Caco-2 (cell line): Measurements from ENCODE around the gene RANBP17. TPM values are rescaled to one million over a fixed set of nuclear protein-coding genes. Genes with fewer than 3 reads are reported as not detected.

Experiments
- BruUV-seq: library from RNA; stranded (reverse); fragments of 400-500 nt; replicated peaks from 2 replicates; lab custom pipeline; 2021; lab: Mats Ljungman, UMichigan
- CTCF ChIA-PET: fragments of 300-600 bp; sonication (Branson Sonifier 250); formaldehyde crosslinking; loops from one replicate; lab custom pipeline; 2022; ENCODE audit warnings: antibody characterized with exemption; lab: Charles Lee
- POLR2A ChIA-PET: fragments of 300-600 bp; sonication (Branson Sonifier 250); formaldehyde crosslinking; loops from one replicate; lab custom pipeline; 2022; ENCODE audit warnings: antibody characterized with exemption; lab: Charles Lee
- DNase-seq, 2 experiments: peaks; one replicate each; pipeline versions ENCODE4 v3.0.0 to v3.0.0-alpha.2; 2020 to 2022
- H3K27me3 ChIP-seq: replicated peaks from 2 replicates; pipeline ENCODE4 v1.6.0; 2011; ENCODE audit warnings: low read length; ENCODE audit not compliant: control insufficient read depth, insufficient read depth
- H3K36me3 ChIP-seq: 2 replicates; pipeline ENCODE4 v1.5.1; 2011; ENCODE audit warnings: low read length; ENCODE audit not compliant: control insufficient read depth, insufficient read depth
- H3K4me1 ChIP-seq: fragments of 250-450 bp; sonication (Bioruptor Pico); 2 replicates; pipeline ENCODE4 v1.5.1; 2020; ENCODE audit warnings: mild to moderate bottlenecking
- H3K4me3 ChIP-seq: 2 replicates; pipeline ENCODE4 v1.5.1; 2011; ENCODE audit warnings: low read depth, mild to moderate bottlenecking, control low read depth, low read length
- H3K9me3 ChIP-seq: fragments of 250-450 bp; sonication (Bioruptor Pico); 2 replicates; pipeline ENCODE4 v1.5.1; 2020; ENCODE audit warnings: mild to moderate bottlenecking, moderate library complexity
- H3K27ac Mint-ChIP-seq: one replicate; pipeline ENCODE4 v1.8.0; 2022; ENCODE audit warnings: mixed read lengths; ENCODE audit not compliant: unreplicated experiment
- H3K27me3 Mint-ChIP-seq: one replicate; pipeline ENCODE4 v1.8.0; 2022; ENCODE audit warnings: mixed read lengths; ENCODE audit not compliant: insufficient read depth, unreplicated experiment
- H3K36me3 Mint-ChIP-seq: one replicate; pipeline ENCODE4 v1.8.0; 2022; ENCODE audit warnings: mild to moderate bottlenecking, mixed read lengths; ENCODE audit not compliant: insufficient read depth, unreplicated experiment
- H3K4me1 Mint-ChIP-seq: one replicate; pipeline ENCODE4 v1.8.0; 2022; ENCODE audit warnings: low read depth, mixed read lengths; ENCODE audit not compliant: unreplicated experiment
- H3K4me3 Mint-ChIP-seq: one replicate; pipeline ENCODE4 v1.8.0; 2022; ENCODE audit warnings: mild to moderate bottlenecking, moderate library complexity, mixed read lengths; ENCODE audit not compliant: unreplicated experiment
- H3K9me3 Mint-ChIP-seq: one replicate; pipeline ENCODE4 v1.8.0; 2022; ENCODE audit warnings: mixed read lengths; ENCODE audit not compliant: unreplicated experiment
- CTCF ChIP-seq, 2 experiments: fragments of 200-600 bp in 1 of 2; IDR thresholded peaks; 1 replicate in 1 of 2; 2 replicates in 1 of 2; pipeline versions ENCODE4 v1.5.1 to v1.8.0; 2011 to 2022; ENCODE audit warnings: antibody characterized with exemption in 1 of 2, control low read depth in 1 of 2, inconsistent platforms in 1 of 2, low read depth in 1 of 2, low read length in 1 of 2, mild to moderate bottlenecking in 1 of 2, moderate library complexity in 1 of 2; ENCODE audit not compliant: insufficient read depth in 1 of 2, severe bottlenecking in 1 of 2, unreplicated experiment in 1 of 2
- intact Hi-C: fragments of 100-400 bp; cut with micrococcal nuclease; formaldehyde crosslinking; loops from one replicate; pipeline ENCODE4 v1.10.0; 2022; ENCODE audit not compliant: unreplicated experiment
- total RNA-seq: library from RNA; stranded (reverse); gene quantifications from 2 replicates; pipeline ENCODE4 v1.2.3, GENCODE V29; 2022

Gene RANBP17
- total RNA-seq, 1 experiment from 2014 or later, result 28.2 TPM

GRCh38 chr5:171310212-171310818, 448.5 kb downstream of the RANBP17 start:
- no peaks in the 10 kb centered on the region for H3K9me3 ChIP-seq
- BruUV-seq, result no TSS peak
- Mint-ChIP-seq H3K9me3 (no peaks in the 10 kb centered on the region), H3K36me3 (peaks cover 17% of the 10 kb centered on the region), H3K4me1 (peaks cover 10% of the 10 kb centered on the region), H3K4me3 (no peak overlapping the region), H3K27me3 (peaks cover 2% of the 10 kb centered on the region), H3K27ac (no peak overlapping the region)
- no peaks in the 10 kb centered on the region for H3K4me1 ChIP-seq
- intact Hi-C loops, result no loop called here
- no peaks in the 10 kb centered on the region for H3K27me3 ChIP-seq
- no peak for DNase-seq
- no peak for TF ChIP-seq CTCF (IDR thresholded peaks at IDR 0.05; ENCODE audit: insufficient read depth in 1 of 2, low read depth in 1 of 2, low read length in 1 of 2, severe bottlenecking in 1 of 2, unreplicated experiment in 1 of 2)
- no peaks in the 10 kb centered on the region for H3K36me3 ChIP-seq
- CTCF ChIA-PET, result no interaction called here
- H3K4me3 ChIP-seq, result no peak overlapping the region
- POLR2A ChIA-PET, result no interaction called here

GRCh38 chr5:171310819-171311321, 449.1 kb downstream of the RANBP17 start:
- H3K4me3 ChIP-seq, result peak overlapping the region; percentile 86
- H3K36me3 ChIP-seq, result no peaks in the 10 kb centered on the region
- no peaks in the 10 kb centered on the region for H3K27me3 ChIP-seq
- no peaks in the 10 kb centered on the region for H3K9me3 ChIP-seq
- H3K9me3 Mint-ChIP-seq, result no peaks in the 10 kb centered on the region
- ChIA-PET CTCF (interaction anchor here (0.6 kb wide), 1 partner anchor 24 kb away, joined by 3 read pairs; no protein-coding TSS in a partner anchor), POLR2A (interaction anchor here (0.5 kb wide), 1 partner anchor 11 kb away, joined by 5 read pairs; no protein-coding TSS in a partner anchor)
- TF ChIP-seq CTCF (IDR thresholded peaks at IDR 0.05; ENCODE audit: insufficient read depth in 1 of 2, low read depth in 1 of 2, low read length in 1 of 2, severe bottlenecking in 1 of 2, unreplicated experiment in 1 of 2), result no peak
- intact Hi-C loops, result no loop called here
- H3K36me3 Mint-ChIP-seq, result peaks cover 17% of the 10 kb centered on the region
- BruUV-seq, result no TSS peak
- peaks cover 2% of the 10 kb centered on the region for H3K27me3 Mint-ChIP-seq
- no peaks in the 10 kb centered on the region for H3K4me1 ChIP-seq
- peaks cover 10% of the 10 kb centered on the region for H3K4me1 Mint-ChIP-seq
- no peak for DNase-seq
- no peak overlapping the region for H3K27ac Mint-ChIP-seq
- H3K4me3 Mint-ChIP-seq, result peak overlapping the region; percentile 65

- peak overlapping the region; percentile 79 for H3K4me3 Mint-ChIP-seq
- H3K4me1 ChIP-seq, result no peaks in the 10 kb centered on the region
- intact Hi-C loops, result no loop called here
- no peaks in the 10 kb centered on the region for H3K9me3 Mint-ChIP-seq
- no TSS peak for BruUV-seq
- no peaks in the 10 kb centered on the region for H3K27me3 ChIP-seq
- ChIA-PET POLR2A (interaction anchor here (0.5 kb wide), 1 partner anchor 11 kb away, joined by 5 read pairs; no protein-coding TSS in a partner anchor), CTCF (interaction anchor here (0.6 kb wide), 1 partner anchor 23 kb away, joined by 3 read pairs; no protein-coding TSS in a partner anchor)
- H3K4me3 ChIP-seq, result peak overlapping the region; percentile 86
- no peak overlapping the region for H3K27ac Mint-ChIP-seq
- H3K36me3 Mint-ChIP-seq, result peaks cover 17% of the 10 kb centered on the region
- H3K4me1 Mint-ChIP-seq, result peaks cover 10% of the 10 kb centered on the region
- no peak for TF ChIP-seq CTCF (IDR thresholded peaks at IDR 0.05; ENCODE audit: insufficient read depth in 1 of 2, low read depth in 1 of 2, low read length in 1 of 2, severe bottlenecking in 1 of 2, unreplicated experiment in 1 of 2)
- no peaks in the 10 kb centered on the region for H3K9me3 ChIP-seq
- DNase-seq, result peak; percentile 52 to 54
- H3K27me3 Mint-ChIP-seq, result peaks cover 2% of the 10 kb centered on the region
- no peaks in the 10 kb centered on the region for H3K36me3 ChIP-seq
Observed at GRCh38 chr5:171311322-171312077, 449.7 kb downstream of the RANBP17 start.
